Measurements from ENCODE around the gene C17orf75.

GRCh38 chr17:32330147-32330546, 11.8 kb downstream of the C17orf75 start:
- TF ChIP-seq, protein P1, sequence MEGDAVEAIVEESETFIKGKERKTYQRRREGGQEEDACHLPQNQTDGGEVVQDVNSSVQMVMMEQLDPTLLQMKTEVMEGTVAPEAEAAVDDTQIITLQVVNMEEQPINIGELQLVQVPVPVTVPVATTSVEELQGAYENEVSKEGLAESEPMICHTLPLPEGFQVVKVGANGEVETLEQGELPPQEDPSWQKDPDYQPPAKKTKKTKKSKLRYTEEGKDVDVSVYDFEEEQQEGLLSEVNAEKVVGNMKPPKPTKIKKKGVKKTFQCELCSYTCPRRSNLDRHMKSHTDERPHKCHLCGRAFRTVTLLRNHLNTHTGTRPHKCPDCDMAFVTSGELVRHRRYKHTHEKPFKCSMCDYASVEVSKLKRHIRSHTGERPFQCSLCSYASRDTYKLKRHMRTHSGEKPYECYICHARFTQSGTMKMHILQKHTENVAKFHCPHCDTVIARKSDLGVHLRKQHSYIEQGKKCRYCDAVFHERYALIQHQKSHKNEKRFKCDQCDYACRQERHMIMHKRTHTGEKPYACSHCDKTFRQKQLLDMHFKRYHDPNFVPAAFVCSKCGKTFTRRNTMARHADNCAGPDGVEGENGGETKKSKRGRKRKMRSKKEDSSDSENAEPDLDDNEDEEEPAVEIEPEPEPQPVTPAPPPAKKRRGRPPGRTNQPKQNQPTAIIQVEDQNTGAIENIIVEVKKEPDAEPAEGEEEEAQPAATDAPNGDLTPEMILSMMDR (IDR thresholded peaks at IDR 0.05; ENCODE audit: insufficient read depth, low read depth, low read length) = no peak
- no peak for TF ChIP-seq EZH2 (IDR thresholded peaks at IDR 0.05; ENCODE audit: insufficient read depth, low read length)

Data from astrocyte (in vitro differentiated cells and primary cell).